Thoracic aorta (tissue), 2 donors: ENCODE results near the gene ENTPD8. TPM values are rescaled to one million over a fixed set of nuclear protein-coding genes. Genes with fewer than 3 reads are reported as not detected.

Source experiments
- ATAC-seq: fragments of 150-250 bp; one replicate; pipeline ENCODE4 v1.8.0; 2017; ENCODE audit warnings: low read depth; ENCODE audit not compliant: insufficient number of reproducible peaks, low FRiP score
- DNase-seq: peaks from one replicate; pipeline ENCODE4 v3.0.0-alpha.2; 2020; ENCODE audit warnings: low spot score
- H3K27ac ChIP-seq, 2 donors: fragments of 200-600 bp; sonication (generic); 1 replicate in 1 of 2; 2 replicates in 1 of 2; pipeline ENCODE4 v1.5.1; 2016; ENCODE audit warnings: mild to moderate bottlenecking in 2 of 2, moderate library complexity in 2 of 2
- H3K27me3 ChIP-seq: fragments of 200-600 bp; sonication (generic); replicated peaks from 2 replicates; pipeline ENCODE4 v1.6.0; 2016; ENCODE audit warnings: mild to moderate bottlenecking; ENCODE audit not compliant: insufficient read depth
- H3K36me3 ChIP-seq: fragments of 200-600 bp; sonication (generic); one replicate; pipeline ENCODE4 v1.5.1; 2016
- H3K4me1 ChIP-seq, 2 donors: fragments of 200-600 bp; sonication (generic); 1 replicate in 1 of 2; 2 replicates in 1 of 2; pipeline versions ENCODE4 v1.5.1 to v1.6.0; 2016; ENCODE audit warnings: low read depth in 2 of 2, mild to moderate bottlenecking in 1 of 2; ENCODE audit not compliant: control insufficient read depth in 1 of 2
- H3K4me3 ChIP-seq: fragments of 200-600 bp; sonication (generic); 2 replicates; pipeline ENCODE4 v1.5.1; 2016; ENCODE audit warnings: mild to moderate bottlenecking
- H3K9me3 ChIP-seq: fragments of 200-600 bp; sonication (generic); 2 replicates; pipeline ENCODE4 v1.5.1; 2016
- total RNA-seq, 2 donors: library from RNA; depleted of rRNA; stranded (reverse); fragments of >200 nt; gene quantifications; one replicate each; pipeline versions ENCODE4 v1.1.0 to v1.2.3, GENCODE V29; 2016
- TF ChIP-seq, protein P1 (sequence below): fragments of 200-600 bp; sonication (generic); IDR thresholded peaks from one replicate; pipeline ENCODE4 v1.5.1; 2019; ENCODE audit warnings: antibody characterized with exemption

The ENTPD8 gene
- total RNA-seq, 2 donors from 2014 or later: not detected

- Histone ChIP-seq H3K4me1 (peaks cover 4 to 13% of the 10 kb centered on the region in 2 donors), H3K4me3 (no peak overlapping the region), H3K36me3 (no peaks in the 10 kb centered on the region), H3K27ac (no peak overlapping the region), H3K27me3 (no peaks in the 10 kb centered on the region), H3K9me3 (no peaks in the 10 kb centered on the region)
- ATAC-seq: no peak
- TF ChIP-seq, protein P1, sequence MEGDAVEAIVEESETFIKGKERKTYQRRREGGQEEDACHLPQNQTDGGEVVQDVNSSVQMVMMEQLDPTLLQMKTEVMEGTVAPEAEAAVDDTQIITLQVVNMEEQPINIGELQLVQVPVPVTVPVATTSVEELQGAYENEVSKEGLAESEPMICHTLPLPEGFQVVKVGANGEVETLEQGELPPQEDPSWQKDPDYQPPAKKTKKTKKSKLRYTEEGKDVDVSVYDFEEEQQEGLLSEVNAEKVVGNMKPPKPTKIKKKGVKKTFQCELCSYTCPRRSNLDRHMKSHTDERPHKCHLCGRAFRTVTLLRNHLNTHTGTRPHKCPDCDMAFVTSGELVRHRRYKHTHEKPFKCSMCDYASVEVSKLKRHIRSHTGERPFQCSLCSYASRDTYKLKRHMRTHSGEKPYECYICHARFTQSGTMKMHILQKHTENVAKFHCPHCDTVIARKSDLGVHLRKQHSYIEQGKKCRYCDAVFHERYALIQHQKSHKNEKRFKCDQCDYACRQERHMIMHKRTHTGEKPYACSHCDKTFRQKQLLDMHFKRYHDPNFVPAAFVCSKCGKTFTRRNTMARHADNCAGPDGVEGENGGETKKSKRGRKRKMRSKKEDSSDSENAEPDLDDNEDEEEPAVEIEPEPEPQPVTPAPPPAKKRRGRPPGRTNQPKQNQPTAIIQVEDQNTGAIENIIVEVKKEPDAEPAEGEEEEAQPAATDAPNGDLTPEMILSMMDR: no peak
- no peak for DNase-seq
Measured at GRCh38 chr9:137433349-137433915, 7.7 kb downstream of the ENTPD8 start.

- H3K27me3 ChIP-seq: no peaks in the 10 kb centered on the region
- peaks cover 4 to 13% of the 10 kb centered on the region in 2 donors for H3K4me1 ChIP-seq
- TF ChIP-seq, protein P1: no peak
- no peak overlapping the region for H3K27ac ChIP-seq
- no peaks in the 10 kb centered on the region for H3K9me3 ChIP-seq
- H3K36me3 ChIP-seq: no peaks in the 10 kb centered on the region
- ATAC-seq: no peak
- no peak for DNase-seq
- no peak overlapping the region for H3K4me3 ChIP-seq
Measured at GRCh38 chr9:137432687-137433348, 8.3 kb downstream of the ENTPD8 start.

DNA sequence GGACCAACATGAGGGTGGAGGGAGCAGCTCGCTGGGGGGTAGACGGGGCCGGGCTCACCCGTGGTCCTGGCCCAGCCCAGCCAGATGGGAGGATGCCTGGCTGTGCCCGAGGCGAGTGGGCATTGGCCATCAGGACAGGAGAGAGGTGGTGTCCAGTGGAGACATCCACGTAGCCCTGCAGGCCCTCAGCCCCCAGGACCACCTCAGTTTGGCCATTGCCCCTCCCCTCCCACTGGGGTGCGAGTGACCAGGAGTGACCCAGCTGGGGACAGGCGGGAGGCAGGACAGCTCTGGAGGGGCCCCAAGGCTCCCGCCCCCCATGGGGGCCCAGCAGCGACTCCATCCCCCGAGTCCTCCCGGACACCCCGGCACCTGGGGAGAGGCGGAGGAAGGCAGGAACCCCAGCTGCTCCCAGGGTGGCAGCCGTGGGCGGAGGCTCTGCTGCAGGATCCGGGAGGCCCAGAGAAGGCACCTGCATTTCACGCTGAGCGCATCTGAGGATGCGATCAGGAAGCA lies 9.7 kb downstream of the ENTPD8 start:
- ATAC-seq (no peak), DNase-seq (no peak)
- no peaks in the 10 kb centered on the region for H3K9me3 ChIP-seq
- no peak overlapping the region for H3K4me3 ChIP-seq
- no peak overlapping the region for H3K27ac ChIP-seq
- TF ChIP-seq, protein P1: no peak
- H3K36me3 ChIP-seq: no peaks in the 10 kb centered on the region
- peaks cover 4 to 13% of the 10 kb centered on the region in 2 donors for H3K4me1 ChIP-seq
- H3K27me3 ChIP-seq: no peaks in the 10 kb centered on the region

DNA sequence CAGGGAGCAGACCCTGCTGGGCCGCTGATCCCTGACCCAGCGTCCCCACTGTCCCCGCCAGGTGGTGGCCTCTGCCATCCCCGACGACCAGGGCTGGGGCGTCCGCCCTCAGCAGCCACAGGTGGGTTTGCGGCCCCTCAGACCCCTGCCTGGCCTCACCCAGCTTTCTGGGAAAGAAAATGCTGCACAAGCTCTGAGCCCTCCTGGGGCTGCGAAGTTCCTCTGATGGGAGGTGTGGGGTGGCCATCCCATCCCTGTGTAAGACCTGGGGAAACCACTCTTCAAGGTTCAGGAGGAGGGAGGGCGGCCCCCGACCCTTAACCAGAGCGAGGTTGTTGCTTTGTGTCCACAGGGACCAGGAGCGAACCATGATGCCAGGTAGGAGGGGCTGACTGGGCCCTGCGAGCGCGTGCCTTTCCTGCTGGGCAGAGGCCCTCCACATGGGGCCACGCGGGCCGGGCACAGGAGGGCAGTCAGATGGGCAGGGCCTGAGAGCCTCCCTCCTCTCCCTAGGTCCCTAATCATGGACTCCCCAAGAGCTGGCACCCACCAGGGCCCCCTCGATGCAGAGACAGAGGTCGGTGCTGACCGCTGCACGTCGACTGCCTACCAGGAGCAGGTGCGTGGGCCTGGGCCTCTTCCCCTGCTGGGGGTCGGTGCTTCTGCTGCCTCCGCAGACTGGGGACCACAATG lies 10.3 kb downstream of the ENTPD8 start:
- TF ChIP-seq, protein P1: no peak
- DNase-seq (no peak), ATAC-seq (no peak)

More for the DNA sequence above, 10.3 kb downstream of the ENTPD8 start:
- no peaks in the 10 kb centered on the region for H3K27me3 ChIP-seq
- no peaks in the 10 kb centered on the region for H3K9me3 ChIP-seq
- H3K4me1 ChIP-seq: peaks cover 3 to 8% of the 10 kb centered on the region in 2 donors
- no peak overlapping the region for H3K4me3 ChIP-seq
- no peak overlapping the region for H3K27ac ChIP-seq
- no peaks in the 10 kb centered on the region for H3K36me3 ChIP-seq
